Astrocyte of the cerebellum (primary cell): ENCODE results near the gene IFNA8.
"Not testable (repeated sequence)": the region's sequence is repeated elsewhere in the genome, so short reads cannot be mapped to it uniquely, and the experiment has no call there.

Experiments
- DNase-seq: peaks from one replicate; pipeline ENCODE4 v3.0.0-alpha.2; 2011; ENCODE audit warnings: low read depth
- H3K4me3 ChIP-seq: 2 replicates; pipeline ENCODE4 v1.5.1; 2011; ENCODE audit warnings: mild to moderate bottlenecking, low read depth, low read length, moderate library complexity
- CTCF ChIP-seq: IDR thresholded peaks from 2 replicates; pipeline ENCODE4 v1.5.1; 2012; ENCODE audit warnings: low read length, low read depth, moderate library complexity, mild to moderate bottlenecking; ENCODE audit errors: missing control alignments
- in situ Hi-C: cut with HindIII; loops from 2 replicates; pipeline ENCODE4 v1.10.0; 2017; ENCODE audit warnings: low sequenced_read_pairs

The IFNA8 gene

GRCh38 chr9:21408817-21409216 is at the start of gene IFNA8:
Gene IFNA8 (plus strand): TSS chr9:21409117. CDS start chr9:21409177, 60 bp downstream.
- TF ChIP-seq CTCF, result no peak
- no peak for DNase-seq
- in situ Hi-C loops, result no loop called here
- no peak within 1 kb of the TSS for H3K4me3 ChIP-seq

GRCh38 chr9:21362287-21362686 is 46.6 kb upstream of the IFNA8 start:
- in situ Hi-C loops, result no loop called here
- DNase-seq, result no peak
- no peak for TF ChIP-seq CTCF
- H3K4me3 ChIP-seq, result no peak overlapping the region

GRCh38 chr9:21367169-21367568 is 41.7 kb upstream of the IFNA8 start:
- H3K4me3 ChIP-seq, DNase-seq, in situ Hi-C loops: not testable (repeated sequence)

GRCh38 chr9:21367957-21368356 is 41.0 kb upstream of the IFNA8 start, which contains the start of gene IFNA13:
Gene IFNA13 (minus strand): TSS chr9:21368057. CDS start chr9:21368010, 47 bp downstream.
- H3K4me3 ChIP-seq, result no peak within 1 kb of the TSS
- no peak for DNase-seq
- no peak for TF ChIP-seq CTCF
- in situ Hi-C loops, result no loop called here

GRCh38 chr9:21371467-21371866 is 37.5 kb upstream of the IFNA8 start:
- DNase-seq, H3K4me3 ChIP-seq, in situ Hi-C loops: not testable (repeated sequence)

- DNase-seq, result no peak
- TF ChIP-seq CTCF, result no peak
- in situ Hi-C loops, result no loop called here
Measured at GRCh38 chr9:21381448-21382339, 27.2 kb upstream of the IFNA8 start.

GRCh38 chr9:21383627-21384026 is 25.3 kb upstream of the IFNA8 start:
- no peak overlapping the region for H3K4me3 ChIP-seq
- in situ Hi-C loops, result no loop called here
- no peak for DNase-seq
- no peak for TF ChIP-seq CTCF

More at GRCh38 chr9:21381448-21382339, 27.2 kb upstream of the IFNA8 start:
- no peak overlapping the region for H3K4me3 ChIP-seq
